NCI-H226 (cell line): ENCODE results near the gene ZNF23.
A peak's percentile ranks its signal among the peaks of the same experiment; 100 is the strongest.
"Not testable (repeated sequence)": the region's sequence is repeated elsewhere in the genome, so short reads cannot be mapped to it uniquely, and the experiment has no call there.

Source experiments
- DNase-seq: peaks from one replicate; pipeline ENCODE4 v3.0.0-alpha.2; 2015

Gene ZNF23

GRCh38 chr16:71461686-71462648 lies at the start of gene ZNF23:
Gene ZNF23 (minus strand): TSS chr16:71462247. CDS start chr16:71456796, 5,451 bp downstream.
- peak; percentile 70 for DNase-seq

GRCh38 chr16:71507061-71507460 lies 45.0 kb upstream of the ZNF23 start:
- DNase-seq: no peak

- DNase-seq: no peak
These were observed 42.9 kb upstream of the ZNF23 start for GRCh38 chr16:71504901-71505300.

- DNase-seq: not testable (repeated sequence)
These were observed 42.0 kb upstream of the ZNF23 start for GRCh38 chr16:71504051-71504450.

- no peak for DNase-seq
These were observed 39.5 kb upstream of the ZNF23 start for GRCh38 chr16:71501547-71501946.

- DNase-seq: no peak
These were observed 38.9 kb upstream of the ZNF23 start for GRCh38 chr16:71500964-71501363.

GRCh38 chr16:71499775-71500364 lies 37.8 kb upstream of the ZNF23 start:
- DNase-seq: no peak

GRCh38 chr16:71498031-71498430 lies 36.0 kb upstream of the ZNF23 start:
- no peak for DNase-seq

- no peak for DNase-seq
These were observed 31.2 kb upstream of the ZNF23 start for GRCh38 chr16:71493213-71493612.

GRCh38 chr16:71492786-71493185 lies 30.7 kb upstream of the ZNF23 start:
- no peak for DNase-seq

GRCh38 chr16:71491054-71491453 lies 29.0 kb upstream of the ZNF23 start:
- DNase-seq: no peak

- no peak for DNase-seq
These were observed 28.3 kb upstream of the ZNF23 start for GRCh38 chr16:71490361-71490760.

- no peak for DNase-seq
These were observed 27.1 kb upstream of the ZNF23 start, which contains the start of gene ZNF19 for GRCh38 chr16:71489122-71489521. Gene ZNF19 (minus strand): TSS chr16:71489324. CDS start chr16:71482114, 7,210 bp downstream.

GRCh38 chr16:71484006-71484893 lies 22.2 kb upstream of the ZNF23 start:
- peak; percentile 91 for DNase-seq

GRCh38 chr16:71482569-71482968 lies 20.5 kb upstream of the ZNF23 start:
- DNase-seq: no peak

GRCh38 chr16:71480956-71481355 lies 18.9 kb upstream of the ZNF23 start:
- DNase-seq: no peak

- DNase-seq: no peak
These were observed 17.4 kb upstream of the ZNF23 start for GRCh38 chr16:71479420-71479819.

- no peak for DNase-seq
These were observed 14.5 kb upstream of the ZNF23 start for GRCh38 chr16:71476457-71477124.

GRCh38 chr16:71474864-71475263 lies 12.8 kb upstream of the ZNF23 start:
- peak; percentile 65 for DNase-seq

GRCh38 chr16:71473891-71474290 lies 11.8 kb upstream of the ZNF23 start:
- DNase-seq: peak; percentile 34

GRCh38 chr16:71472931-71473330 lies 10.9 kb upstream of the ZNF23 start:
- no peak for DNase-seq

GRCh38 chr16:71472051-71472450 lies 10.0 kb upstream of the ZNF23 start:
- no peak for DNase-seq
